HG03469 (cell line): ENCODE data around the gene C19orf44.

Experiments used
- ATAC-seq: cut with Tn5 transposase; IDR thresholded peaks from one replicate; pipeline ENCODE4 v1.9.1; 2021; ENCODE audit warnings: mild to moderate bottlenecking, moderate library complexity, moderate number of reproducible peaks; ENCODE audit not compliant: unreplicated experiment

Gene C19orf44

GRCh38 chr19:16516381-16516780 is 20.2 kb downstream of the C19orf44 start:
- ATAC-seq = no peak

GRCh38 chr19:16516923-16517610 is 20.9 kb downstream of the C19orf44 start:
- no peak for ATAC-seq

- no peak for ATAC-seq
Observed at GRCh38 chr19:16518061-16518460, 21.9 kb downstream of the C19orf44 start.

- no peak for ATAC-seq
Observed at GRCh38 chr19:16518483-16519229, 22.5 kb downstream of the C19orf44 start.

- no peak for ATAC-seq
Observed at GRCh38 chr19:16519230-16519687, 23.1 kb downstream of the C19orf44 start.

GRCh38 chr19:16520074-16520973 is 24.1 kb downstream of the C19orf44 start:
- ATAC-seq = no peak

- ATAC-seq = no peak
Observed at GRCh38 chr19:16520986-16521624, 24.9 kb downstream of the C19orf44 start.

GRCh38 chr19:16521715-16522289 is 25.6 kb downstream of the C19orf44 start:
- no peak for ATAC-seq

DNA sequence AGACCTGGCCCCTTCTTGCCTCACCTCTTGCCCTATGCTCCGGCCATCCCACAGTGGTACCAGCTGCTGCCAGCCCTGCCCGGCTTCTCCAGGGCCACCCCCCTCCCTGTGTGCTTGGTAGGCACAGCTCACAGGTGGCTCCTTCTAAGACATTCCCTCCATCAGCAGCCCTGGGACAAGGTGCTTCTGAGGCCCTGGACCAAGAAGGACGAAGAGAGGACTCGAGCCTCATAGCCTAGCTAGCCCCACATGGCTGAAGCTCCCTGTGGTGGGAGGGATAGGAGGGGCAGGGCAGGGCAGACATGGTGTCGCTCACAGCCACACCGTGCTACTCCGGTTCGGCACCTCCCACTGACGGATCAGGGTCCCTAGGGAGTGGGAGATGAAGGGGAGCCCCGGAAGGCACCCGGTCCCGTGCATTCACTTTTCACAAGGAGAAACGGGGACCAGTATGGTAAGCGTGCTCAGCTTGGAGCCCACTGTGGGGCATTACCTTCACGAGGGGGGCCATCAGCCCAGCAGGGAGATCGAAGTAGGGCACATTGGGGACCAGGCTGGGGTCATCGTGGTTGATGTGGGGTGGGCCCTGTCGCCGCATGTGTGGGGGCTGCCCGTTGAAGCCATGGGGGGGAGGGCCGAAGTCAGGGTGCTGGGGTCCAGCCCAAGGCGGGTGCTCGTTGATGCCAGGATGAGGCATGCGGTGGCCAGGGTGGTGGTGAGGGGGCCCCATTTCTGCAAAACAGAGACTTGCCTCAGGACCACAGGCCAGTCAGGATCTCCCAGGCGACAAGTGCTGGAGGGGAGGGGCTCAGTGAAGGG is 26.6 kb downstream of the C19orf44 start:
- no peak for ATAC-seq

DNA sequence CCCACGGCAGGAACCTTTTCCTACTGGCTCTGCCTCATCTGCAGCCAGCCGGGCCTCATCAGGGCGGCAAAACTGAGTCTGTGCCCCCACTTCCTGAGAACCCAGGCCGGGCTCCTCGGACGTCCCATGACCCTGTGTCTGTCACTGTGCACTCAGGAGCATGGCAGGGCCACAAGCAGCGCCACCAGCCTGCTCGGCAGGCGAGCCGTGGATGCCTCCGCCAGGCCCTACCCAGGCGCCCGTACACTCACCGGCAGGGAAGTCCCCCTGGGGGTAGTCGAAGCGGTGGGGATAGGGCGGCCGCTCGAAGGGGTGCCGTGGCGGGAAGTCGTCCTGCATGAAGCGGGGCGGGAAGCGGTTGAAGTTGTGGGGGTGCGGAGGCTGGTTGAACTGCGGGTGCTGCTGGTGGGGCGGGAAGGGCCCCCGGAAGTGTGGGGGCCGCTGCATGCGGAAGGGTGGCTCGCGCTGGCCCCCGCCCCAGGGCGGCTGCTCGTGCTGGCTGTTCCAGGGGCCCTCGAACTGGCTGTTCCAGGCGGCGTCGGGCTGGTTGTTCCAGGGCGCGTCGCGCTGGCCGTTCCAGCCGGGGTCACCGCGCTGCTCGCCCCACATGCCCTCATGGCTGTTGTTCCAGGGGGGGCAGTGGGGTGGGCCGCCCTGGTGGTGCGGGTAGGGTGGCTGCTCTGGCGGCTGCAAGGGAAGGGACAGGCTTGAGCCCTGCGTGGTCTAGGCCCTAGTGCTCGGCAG is 29.0 kb downstream of the C19orf44 start:
- no peak for ATAC-seq

DNA sequence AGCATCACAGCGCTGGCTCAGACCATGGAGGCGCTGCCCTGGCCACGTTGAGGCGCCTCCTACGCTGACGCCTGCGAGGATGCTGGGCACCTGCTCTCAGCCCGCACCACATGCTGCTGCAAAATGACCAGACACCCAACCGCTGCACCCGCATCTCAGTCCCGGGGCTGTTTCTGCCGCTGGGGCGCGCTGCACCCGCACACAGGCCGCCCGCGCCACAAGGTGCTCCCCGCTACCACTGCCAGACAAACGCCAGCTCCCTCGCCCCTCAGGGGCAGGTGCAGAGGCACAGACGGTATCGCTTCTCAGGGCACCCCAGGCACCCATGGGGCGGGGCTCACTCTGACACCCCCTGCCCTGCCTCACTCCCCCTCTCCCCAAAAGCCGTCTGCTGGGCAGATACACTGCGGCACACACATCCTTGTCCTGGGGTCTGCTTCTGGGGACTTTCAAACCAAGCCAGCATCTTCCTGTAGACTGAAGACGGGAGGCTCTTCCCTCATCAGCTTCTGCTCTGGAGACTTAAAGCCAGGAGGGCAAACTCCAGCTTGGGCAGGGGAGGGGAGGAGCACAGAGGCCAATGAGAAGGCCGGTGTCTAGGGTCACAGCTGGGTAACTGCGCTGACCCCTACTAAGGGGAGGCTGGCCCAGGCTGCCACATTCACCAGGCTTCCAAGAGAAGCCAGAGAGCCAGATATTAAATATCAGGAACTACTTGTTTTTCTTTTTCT is 29.7 kb downstream of the C19orf44 start:
- ATAC-seq = no peak

DNA sequence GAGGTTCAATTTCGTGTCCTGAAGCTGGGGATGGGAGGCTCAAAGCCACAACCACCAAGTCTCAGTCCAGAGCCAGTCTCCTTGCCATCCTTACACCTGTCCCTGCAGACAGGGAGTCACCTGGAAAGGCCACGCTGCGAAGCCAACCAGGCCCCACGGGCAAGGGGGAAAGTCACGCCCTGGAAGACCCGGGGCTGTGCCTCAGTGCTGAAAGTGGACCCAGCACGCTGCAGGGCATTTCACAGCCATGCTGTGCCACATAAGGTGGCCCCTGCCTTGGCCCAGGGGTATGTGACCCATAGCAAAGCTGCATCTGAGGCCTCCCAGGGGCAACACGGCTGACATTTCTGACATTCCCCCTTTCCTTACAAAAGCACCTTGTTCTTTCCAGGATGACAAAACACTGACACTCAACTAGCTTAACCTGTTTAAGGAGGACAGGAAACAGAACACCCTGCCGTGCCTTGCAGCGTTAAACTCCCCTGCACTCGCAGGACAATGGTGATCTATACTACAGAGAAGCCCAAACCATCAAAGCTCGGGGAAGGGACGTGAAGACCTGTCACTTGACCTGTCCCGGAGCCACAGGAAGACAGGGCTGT is 31.2 kb downstream of the C19orf44 start:
- no peak for ATAC-seq

DNA sequence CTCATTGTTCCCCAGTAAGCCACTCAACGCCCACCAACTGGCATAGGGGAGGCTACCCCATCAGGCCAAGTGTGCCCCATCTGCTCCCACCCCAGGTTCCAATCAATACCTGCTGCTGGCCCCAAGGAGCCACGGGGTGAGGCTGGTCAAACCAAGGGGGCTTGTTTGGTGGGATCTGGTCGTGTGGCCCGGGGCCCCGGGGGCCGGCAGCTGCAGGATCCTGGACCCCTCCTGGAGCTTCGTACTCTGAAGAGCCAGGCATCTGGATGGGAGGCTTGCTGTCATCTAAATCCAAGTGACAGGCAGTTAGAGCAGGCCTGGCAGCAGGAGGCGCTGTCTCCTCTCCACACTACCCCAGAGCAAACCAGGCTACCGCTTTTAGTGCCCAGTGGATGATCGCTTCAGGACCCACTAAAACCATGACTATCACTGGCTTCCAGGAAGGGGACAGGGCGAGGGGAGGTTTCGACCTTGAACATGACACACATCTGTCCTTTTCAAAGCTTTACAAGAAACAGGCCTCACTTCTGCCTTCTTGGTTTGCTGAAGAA is 31.9 kb downstream of the C19orf44 start:
- ATAC-seq = no peak

DNA sequence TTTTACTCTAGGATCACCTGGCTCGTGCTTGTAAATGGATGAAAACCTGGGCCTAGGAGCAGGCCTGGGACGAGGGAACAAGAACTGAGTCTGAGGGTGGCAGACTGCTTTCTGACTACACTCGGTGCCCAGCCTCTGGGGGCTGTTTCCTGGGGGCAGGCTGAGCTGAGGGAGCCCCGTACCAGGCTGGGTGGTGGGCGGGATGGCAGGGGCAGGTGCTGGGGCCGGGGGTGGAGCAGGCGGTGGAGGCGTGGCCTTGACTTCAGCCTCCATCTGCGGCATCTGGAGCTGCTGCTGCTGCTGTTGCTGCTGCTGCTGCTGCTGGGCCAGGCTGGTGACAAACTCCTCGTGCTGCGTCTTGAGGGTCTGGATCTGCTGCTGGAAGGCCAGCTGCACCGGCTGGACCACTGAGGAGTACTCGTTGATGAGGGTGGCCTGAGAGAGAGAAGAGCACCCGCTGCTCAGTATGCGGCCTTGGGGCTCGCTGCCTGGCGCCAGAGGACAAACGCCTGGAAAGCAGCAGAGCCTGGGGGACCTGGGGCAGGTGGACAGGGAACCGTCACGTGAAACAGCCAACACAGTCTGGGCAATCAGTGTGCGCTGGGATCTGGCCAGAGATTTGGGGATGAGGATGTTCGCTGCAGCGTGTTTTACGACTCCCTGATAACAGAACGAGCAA is 33.4 kb downstream of the C19orf44 start:
- no peak for ATAC-seq

DNA sequence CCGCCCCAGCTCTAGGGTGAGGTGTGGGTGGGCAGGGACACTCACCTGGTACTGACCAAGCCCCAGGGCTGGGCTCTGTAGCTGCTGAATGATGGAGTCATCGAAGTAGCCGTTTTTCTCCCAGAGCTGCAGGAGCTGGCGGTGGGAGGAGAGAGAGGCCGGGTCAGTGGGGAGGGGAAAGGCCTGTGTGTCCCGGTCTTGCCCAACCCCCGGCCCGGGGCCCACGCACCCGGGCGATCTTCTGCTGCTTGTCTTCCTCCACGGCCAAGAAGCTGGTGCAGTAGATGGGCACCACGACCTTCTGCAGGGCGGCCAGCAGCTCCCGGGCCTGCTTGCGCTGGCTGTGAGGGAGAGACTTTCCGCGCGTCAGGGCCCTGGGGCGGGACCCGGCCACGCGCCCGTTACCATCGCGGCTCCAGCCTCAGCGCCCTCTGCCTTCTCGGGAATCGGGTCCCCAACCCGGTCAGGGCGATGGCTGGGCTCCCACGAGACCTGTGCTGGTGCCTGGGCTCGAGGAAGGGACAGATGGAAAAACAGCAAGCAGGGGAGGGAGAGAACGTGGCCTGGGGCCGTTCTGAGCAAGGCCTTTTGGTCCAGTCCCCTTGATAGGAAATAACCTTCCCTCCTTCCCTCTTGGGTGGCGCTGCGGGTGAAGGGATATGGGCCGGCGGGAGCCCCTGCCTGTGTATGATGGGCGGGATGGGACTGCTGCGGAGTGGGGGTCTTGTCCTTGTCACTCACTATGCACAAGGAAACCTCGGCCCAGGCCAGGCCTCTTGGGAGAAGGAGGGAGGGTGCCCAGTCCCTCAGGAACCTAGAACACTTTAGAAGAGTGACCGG is 34.6 kb downstream of the C19orf44 start:
- ATAC-seq = no peak

GRCh38 chr19:16531380-16531669 is 35.1 kb downstream of the C19orf44 start:
- no peak for ATAC-seq
